ENCODE data around the gene SPPL3.
"Not testable (repeated sequence)": the region's sequence is repeated elsewhere in the genome, so short reads cannot be mapped to it uniquely, and the experiment has no call there.

The SPPL3 gene

DNA sequence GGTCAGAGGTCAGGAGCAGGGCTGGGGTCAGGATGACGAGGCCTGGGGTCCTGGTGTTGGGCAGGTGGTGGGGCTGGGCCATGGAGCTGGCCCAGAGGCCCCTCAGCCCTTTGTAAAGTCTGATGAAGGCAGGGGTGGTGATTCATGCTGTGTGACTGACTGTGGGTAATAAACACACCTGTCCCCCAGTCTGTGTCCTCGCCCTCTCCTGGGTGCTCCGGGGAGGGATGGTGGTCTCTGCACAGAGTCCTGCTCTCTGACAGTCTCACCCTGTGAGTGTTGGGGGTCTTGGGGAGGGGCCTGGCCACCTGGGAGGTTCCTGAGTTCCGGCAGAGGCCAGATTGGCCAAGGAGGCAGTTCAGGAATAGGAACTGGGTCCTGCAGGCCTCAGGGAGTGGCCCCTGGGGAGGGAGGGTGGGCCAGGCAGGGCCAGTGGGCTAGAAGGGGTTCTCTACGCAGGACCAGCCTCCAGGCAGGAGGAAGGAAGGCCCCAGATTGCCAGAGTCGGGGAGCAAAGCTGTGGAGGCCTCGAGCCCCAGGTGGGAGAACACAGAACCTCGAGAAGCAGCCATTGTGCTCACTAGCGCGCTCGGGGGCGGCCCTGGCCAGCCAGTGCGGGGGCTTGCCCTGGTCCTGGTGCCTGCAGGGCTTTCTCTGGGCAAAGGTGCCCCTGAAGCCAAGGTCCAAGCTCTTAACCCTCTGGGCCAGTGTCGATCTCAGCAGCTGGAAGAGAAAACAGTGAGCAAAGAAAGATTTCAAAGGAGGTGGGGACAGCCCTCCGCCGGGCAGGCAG is 164.1 kb downstream of the SPPL3 start:
- DNase-seq = no peak

DNA sequence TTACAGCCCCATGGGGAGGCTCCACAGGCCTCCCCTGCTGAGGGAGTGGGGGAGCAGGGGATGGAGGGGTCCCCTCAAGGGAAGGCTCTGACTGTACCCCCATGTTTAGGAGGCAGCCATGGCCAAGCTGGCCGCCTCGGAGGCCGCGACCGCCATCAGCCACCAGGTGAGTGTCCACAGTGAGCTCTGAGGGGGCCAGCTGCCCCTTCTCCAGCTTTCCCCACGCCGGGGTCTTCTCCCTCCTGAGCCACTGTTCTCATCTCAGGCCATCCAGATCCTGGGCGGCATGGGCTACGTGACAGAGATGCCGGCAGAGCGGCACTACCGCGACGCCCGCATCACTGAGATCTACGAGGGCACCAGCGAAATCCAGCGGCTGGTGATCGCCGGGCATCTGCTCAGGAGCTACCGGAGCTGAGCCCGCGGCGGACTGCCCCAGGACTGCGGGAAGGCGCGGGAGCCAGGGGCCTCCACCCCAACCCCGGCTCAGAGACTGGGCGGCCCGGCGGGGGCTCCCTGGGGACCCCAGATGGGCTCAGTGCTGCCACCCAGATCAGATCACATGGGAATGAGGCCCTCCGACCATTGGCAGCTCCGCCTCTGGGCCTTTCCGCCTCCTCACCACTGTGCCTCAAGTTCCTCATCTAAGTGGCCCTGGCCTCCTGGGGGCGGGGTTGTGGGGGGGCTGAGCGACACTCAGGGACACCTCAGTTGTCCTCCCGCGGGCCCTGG is 165.0 kb downstream of the SPPL3 start:
- no peak for DNase-seq

DNA sequence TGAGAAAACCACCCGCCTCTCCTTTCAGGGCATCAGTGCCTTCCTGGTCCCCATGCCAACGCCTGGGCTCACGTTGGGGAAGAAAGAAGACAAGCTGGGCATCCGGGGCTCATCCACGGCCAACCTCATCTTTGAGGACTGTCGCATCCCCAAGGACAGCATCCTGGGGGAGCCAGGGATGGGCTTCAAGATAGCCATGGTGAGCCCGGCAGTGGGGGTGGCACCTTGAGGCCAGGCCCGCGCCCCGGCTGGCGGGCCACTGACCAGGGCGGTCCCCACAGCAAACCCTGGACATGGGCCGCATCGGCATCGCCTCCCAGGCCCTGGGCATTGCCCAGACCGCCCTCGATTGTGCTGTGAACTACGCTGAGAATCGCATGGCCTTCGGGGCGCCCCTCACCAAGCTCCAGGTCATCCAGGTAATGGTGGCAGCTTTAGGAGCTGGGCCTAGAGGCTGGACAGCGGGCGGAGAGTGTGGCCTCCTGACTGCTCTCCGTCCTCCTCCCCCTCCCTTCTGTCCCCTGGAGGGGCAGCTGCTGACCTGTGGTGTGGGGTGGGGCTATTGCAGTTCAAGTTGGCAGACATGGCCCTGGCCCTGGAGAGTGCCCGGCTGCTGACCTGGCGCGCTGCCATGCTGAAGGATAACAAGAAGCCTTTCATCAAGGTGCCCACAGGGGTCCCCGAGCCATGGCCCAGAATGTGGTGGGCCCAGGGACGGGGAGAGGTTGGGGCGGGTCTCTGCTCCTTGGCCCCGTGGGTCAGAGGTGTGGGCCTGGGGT is 165.7 kb downstream of the SPPL3 start:
- DNase-seq = no peak

DNA sequence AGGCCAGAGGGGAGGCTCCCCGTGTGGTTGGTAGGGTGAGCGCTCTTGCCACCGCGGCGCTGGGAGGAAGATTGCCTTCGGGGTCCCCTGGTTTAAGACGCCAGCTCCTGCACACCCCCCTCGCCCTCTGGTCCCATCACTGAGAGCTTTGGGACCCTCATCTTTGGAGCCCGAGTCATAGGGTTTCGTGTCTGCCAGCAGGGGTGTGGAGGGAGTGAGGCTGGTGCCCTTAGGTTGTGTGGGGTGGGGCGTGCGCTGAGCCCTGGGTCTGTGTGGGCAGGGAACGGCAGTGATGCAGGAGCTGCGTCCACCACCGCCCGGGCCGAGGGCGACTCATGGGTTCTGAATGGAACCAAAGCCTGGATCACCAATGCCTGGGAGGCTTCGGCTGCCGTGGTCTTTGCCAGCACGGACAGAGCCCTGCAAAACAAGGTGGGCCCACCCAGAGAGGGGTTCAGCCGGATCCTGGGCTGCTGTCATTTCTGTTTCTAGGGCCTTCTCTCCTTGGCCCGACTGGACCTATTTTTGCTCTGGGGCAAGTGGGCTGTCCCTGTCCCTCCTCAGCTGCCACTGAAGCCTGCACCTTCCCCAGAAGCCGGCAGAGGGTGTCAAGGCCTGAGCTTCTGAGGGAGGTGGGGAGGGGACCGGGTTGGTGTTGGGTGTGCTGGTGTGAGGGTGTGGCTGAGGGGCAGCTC is 166.5 kb downstream of the SPPL3 start:
- no peak for DNase-seq

DNA sequence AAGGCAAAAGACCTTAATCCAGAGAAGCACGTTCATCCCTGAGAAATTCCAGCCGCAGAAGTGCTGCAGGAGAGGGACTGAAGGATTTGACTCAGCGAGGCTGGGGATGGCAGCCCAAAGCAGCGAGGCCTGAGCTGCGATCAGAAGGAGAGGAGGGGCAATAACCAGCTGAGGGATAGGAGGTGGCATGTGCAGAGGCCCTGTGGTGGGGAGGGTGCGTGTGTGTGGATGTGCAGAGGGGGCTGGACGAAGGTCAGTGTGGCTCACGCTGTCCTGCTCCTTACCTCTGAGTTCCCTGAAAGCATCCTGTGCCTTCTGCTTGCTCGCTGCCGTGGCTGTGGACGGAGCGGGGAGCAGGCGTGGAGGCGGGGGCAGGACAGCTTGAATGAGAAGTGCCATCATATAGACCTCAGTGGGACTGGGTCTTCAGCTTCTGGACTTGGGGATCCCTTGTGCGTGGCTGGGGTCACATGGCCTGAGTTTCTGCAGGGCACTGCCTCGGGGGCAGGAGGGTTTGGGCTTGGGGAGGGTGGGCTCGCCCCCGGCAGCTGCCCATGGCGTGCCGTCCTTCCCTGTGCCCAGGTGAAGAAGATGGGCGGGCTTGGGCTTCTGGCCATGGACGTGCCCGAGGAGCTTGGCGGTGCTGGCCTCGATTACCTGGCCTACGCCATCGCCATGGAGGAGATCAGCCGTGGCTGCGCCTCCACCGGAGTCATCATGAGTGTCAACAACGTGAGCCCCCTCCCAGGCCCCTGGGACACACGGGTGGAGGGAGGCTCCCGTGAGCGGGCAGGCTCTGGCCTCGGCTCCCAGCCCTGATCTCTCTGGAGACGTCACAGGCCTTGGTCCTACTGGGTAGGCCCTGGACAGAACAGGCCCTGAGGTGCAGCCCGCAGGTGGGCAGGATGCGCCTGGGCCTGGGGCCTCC is 167.5 kb downstream of the SPPL3 start:
- no peak for DNase-seq

DNA sequence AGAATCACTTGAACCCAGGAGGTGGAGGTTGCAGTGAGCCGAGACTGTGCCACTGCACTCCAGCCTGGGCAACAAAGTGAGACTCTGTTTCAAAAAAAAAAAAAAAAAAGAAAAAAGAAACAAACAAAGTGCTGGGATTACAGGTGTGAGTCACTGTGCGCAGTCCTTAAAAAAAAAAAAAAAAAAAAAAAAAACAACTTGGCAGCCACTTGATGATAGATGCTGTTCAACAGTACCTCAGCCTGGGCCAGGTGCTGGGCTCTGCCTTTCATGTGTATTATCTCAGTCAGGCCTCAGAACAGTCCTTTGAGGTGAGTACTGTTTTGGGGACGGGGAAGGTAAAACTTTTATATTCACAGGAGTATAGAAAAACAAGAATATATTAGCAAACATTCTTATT is 169.0 kb downstream of the SPPL3 start:
- DNase-seq = no peak

DNA sequence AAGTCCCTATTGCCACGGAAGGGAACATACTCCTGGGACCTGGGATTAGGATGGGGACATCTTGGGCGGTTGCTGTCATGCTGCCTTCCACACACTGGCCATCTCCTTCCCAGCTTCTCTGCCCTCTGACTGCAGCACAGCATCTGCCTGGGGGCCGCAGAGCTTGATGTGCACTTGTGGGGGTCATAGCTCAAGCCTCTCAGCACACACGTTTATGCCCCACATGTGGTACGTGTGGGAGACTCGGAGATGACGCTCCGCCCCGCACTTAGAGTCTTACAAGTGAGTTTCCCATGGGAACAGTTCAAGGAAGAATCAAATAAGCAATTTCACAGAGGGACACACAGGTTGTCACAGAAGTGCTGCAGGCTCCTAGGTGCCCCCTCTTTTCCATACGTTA is 169.9 kb downstream of the SPPL3 start:
- DNase-seq = no peak

DNA sequence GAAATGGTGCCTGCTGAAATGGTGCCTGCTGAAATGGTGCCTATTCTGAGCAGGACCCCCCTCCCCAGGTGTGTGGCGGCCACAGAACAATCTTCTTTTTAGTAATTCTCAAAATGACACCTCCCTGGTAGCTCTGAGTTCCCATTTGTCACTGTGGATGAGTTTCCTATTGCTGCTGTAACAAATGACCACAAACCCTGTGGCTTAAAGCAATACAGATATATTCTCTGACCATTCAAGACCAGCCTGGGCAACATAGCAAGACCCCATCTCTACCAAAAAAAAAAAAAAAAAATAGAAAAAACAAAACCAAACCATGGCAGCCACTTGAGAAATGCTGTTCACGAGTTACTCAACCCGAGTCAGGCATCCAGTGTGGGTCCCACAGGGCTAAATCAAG is 170.6 kb downstream of the SPPL3 start:
- no peak for DNase-seq

DNA sequence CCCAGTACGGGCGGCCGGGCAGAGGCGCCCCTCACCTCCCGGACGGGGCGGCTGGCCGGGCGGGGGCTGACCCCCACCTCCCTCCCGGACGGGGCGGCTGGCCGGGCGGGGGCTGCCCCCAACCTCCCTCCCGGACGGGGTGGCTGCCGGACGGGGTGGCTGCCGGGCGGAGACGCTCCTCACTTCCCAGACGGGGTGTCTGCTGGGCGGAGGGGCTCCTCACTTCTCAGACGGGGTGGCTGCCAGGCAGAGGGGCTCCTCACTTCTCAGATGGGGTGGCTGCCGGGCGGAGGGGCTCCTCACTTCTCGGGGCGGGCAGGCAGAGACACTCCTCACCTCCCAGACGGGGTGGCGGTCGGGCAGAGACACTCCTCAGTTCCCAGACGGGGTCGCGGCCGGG is 172.0 kb downstream of the SPPL3 start:
- not testable (repeated sequence) for DNase-seq

DNA sequence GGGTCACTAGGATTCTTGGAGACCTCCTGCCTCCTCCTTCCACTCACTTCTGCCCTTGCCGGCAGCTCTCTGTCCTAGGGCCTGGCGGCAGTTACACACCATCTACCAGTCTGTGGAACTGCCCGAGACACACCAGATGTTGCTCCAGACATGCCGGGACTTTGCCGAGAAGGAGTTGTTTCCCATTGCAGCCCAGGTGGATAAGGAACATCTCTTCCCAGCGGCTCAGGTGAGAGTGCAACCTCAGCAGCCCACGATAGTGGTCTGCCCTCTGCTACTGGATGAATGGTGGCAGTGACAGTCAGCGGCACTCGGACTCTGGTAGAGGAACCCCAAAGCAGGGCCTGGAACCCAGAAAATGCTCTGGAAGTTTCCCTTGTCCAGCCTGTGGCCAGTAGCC is 177.2 kb downstream of the SPPL3 start:
- no peak for DNase-seq

DNA sequence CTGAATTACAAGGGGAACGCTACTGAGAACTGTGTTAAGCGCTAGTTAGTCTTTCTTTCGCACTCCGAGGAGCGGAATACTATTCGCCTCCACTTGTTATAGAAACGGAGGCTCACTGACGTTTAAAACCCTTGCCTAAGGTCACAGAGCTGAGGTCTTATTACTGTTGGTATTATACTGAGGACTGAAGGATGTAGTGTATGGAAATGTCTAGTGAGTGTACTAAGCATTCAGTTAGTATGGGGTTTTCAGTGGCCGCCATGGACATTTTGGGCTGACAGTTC is 177.7 kb downstream of the SPPL3 start:
- DNase-seq = no peak

DNA sequence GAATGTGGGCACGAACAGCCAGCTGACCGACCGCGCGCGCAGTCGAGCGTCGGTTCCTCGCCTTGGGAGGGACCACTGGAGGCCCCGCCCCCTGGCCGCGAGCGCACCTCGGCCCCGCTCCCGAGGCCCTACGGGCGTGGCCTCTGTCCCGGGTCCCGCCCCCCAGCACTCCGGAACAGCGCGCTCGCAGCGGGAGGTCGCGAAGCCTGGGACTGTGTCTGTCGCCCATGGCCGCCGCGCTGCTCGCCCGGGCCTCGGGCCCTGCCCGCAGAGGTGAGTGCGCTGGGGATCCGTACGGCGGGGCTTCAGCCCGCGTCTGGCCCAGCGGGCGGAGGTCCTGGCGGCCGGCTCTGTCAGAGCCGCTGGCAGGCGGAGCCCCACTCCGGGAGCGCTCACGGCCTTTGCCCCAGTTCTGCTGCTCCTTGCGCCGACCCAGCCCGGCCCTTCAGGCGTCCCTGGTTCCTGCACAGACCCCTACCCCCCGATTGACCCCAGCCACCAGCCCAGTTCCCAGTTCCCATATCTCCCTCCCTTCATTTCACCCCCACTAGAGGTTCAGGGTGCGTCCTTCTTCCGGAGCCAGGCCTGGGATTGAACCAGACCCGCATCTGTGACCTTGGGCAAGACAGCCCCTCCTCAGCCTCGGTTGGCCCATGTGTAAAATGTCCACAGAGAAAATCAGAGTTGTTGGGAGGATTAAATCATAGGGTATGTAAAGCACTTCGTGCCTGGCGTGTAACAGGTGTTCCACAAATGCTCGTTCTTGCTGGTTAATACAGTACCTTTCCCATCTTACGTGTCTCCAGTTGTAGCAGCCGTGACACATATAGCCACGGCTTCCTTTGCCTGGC is 178.3 kb downstream of the SPPL3 start, which contains the start of gene ACADS:
Gene ACADS, plus strand, starts transcription at position 168 of the 851 bp plus-strand sequence. Its CDS starts 60 bp downstream, at position 228.
- DNase-seq = peak; percentile 64

DNA sequence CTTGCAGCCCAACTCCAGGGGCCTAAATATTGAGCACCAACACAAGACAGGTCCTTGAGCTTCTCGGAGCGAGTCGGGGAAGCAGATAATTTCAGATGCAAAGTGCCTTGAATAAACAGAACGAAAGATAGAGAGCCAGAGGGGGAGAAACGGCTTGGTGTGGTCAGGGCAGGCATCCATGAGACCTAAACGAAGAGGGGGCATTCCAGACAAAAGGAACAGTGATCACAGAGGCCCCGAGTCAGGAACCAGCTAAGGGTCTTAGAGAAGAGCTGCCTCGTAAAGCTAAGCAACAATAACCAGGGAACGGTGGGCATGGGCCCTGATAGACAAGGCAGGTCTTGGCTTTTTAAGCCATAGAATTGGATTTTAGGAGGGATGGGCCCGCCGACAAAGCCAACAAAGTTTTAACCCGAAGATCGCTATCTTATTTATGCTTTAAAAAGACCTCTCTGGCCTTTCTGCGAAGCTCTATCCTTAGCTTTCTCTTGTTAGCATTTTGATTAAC is 179.0 kb downstream of the SPPL3 start:
- no peak for DNase-seq

DNA sequence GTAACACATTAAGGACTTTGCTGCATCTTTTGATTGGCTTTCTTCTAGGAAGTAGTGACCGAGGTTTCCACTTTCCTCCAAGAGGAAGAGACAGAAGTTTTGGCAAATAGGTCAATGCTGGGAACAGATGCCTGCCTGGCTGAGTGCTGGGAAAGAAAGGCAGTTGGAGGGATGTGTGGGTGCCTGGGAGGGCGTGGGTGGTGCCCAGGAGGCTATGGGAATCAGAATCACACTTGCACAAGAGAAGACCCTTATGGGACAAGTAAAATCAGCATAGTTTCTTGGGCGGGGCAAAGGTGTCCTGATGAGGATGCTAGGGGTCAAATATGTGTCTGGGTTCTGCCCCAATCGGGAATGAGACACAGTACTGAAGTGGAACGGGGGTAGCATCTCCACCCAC is 179.4 kb downstream of the SPPL3 start:
- DNase-seq = no peak

DNA sequence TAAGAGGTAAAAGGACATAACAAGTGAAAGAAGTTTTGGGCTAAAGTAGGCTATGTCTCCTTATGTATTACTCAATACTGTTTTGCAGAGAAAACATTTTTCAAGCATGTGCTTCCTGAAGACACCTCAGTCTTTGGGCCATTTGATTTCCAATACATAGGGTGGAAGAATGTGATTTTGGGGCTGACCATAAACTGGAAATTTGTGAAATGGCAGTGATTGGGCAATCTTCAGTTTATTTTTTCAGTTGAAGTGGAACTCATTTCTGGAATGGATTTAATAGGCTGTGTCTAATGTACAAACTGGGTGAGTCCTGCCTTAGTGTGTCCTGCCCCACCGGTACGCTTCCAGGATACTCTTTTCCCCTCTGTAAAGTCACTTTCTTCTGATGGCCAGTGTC is 181.4 kb downstream of the SPPL3 start:
- no peak for DNase-seq

DNA sequence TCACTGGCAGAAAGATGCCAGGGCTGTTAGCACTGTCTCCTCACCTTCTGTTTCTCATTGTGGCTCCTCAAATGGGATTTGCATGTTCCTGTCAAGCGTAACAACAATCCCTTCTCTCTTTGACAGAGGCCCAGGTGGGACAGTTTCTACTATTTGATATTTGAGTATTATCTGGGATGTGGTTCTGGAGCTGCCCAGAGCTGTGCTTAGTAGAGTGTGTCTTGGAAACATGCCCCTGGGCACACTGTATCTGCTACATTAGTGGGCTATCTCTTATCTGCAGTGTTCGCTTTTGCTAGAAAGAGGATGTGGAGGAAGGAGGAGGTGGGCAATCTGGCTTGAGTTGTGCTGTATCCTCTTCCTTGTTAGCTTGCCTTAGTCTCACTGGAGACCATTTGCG is 182.3 kb downstream of the SPPL3 start:
- DNase-seq = no peak

DNA sequence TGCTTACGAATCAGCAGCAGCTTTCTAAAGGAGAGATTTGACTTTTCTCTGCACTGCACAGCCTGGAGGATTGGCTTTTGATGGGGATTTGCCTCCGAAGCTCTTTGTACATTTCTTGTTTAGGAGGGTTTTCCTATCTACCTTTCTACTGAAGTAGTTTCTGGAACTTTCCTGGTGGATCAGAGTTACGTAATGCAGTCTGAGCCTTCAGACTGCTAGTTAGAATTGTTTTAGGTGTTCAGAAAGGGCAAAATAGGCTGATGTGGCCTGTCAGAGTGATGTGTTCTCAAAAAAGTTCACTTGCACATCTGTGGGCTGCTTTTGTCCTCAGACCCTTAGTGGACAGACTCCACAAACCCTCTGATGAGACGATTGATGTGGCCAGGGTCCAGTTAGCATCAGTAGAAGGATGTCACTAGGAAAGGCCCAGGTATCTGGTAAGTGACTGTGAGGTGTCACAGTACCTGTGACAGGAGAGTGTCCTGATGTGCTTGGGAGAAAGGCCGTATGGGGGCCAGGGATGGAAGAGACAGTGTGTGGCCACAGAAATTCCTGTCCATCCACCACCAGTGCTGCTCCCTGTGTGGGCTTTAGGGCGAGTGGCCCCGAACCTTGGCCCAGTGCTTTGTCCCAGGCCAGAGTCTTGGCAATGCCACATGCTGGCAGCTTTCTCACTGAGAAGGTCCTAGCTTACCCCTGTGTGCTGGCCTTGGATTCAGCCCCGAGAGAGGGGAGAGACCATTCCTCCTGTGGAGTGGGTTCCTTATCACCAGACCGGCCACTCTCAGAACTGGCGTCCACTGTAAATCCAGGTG is 183.0 kb downstream of the SPPL3 start:
- no peak for DNase-seq

DNA sequence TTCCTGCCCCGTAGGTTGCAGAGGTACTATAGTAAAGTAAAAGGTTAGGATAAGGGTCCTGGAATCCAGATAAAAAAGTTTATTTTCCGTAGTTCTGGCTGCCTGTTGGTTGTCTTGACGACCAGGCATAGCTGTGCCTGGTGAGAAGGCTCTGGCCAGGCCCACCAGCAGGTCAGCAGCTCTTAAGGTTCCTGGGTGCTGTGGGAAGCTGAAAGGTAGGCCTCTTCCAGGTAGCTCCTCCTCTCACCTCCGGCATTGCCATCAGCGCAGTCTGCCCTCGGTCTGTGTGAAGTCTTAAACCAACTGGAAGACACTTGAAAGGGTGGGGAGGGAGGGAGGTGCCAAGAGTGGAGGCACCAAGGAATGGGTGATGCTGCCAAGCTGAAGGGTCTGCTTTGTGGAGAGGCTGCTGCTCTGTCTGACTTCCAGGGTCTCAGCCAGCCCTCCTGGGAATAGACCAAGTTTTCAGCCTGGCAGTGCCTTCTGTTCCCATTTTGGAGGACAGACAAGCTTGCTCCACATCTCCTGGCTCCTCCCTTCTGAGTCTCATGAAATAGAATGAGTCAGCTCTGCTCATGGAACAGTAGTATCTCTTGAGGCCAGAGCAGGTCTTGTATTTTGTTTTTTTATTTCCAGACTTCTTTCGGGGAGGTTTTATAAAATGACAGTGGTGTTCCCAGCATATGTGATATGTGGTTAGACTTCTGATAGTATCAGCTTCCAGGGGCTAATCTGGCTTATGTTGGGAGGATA is 183.7 kb downstream of the SPPL3 start:
- no peak for DNase-seq
